GM12892 (cell line): ENCODE results near the gene S100A10.

Source experiments
- DNase-seq: peaks from one replicate; pipeline ENCODE4 v3.0.0; 2011; ENCODE audit not compliant: insufficient read length
- FAIRE-seq: peaks from 2 replicates; lab custom pipeline; 2011; peaks lifted over from hg19 to GRCh38; lab: Jason Lieb, UNC
- POLR2A ChIP-seq: IDR thresholded peaks from 2 replicates; pipeline ENCODE4 v1.6.1; 2011; ENCODE audit warnings: low read depth, low read length, control low read depth
- POLR2AphosphoS5 ChIP-seq: IDR thresholded peaks from 2 replicates; pipeline ENCODE4 v1.6.1; 2011; ENCODE audit warnings: low read depth, low read length, control low read depth
- TAF1 ChIP-seq: IDR thresholded peaks from 2 replicates; pipeline ENCODE4 v1.6.1; 2011; ENCODE audit warnings: low read depth, mild to moderate bottlenecking, control low read depth, low read length, borderline replicate concordance

The S100A10 gene

DNA sequence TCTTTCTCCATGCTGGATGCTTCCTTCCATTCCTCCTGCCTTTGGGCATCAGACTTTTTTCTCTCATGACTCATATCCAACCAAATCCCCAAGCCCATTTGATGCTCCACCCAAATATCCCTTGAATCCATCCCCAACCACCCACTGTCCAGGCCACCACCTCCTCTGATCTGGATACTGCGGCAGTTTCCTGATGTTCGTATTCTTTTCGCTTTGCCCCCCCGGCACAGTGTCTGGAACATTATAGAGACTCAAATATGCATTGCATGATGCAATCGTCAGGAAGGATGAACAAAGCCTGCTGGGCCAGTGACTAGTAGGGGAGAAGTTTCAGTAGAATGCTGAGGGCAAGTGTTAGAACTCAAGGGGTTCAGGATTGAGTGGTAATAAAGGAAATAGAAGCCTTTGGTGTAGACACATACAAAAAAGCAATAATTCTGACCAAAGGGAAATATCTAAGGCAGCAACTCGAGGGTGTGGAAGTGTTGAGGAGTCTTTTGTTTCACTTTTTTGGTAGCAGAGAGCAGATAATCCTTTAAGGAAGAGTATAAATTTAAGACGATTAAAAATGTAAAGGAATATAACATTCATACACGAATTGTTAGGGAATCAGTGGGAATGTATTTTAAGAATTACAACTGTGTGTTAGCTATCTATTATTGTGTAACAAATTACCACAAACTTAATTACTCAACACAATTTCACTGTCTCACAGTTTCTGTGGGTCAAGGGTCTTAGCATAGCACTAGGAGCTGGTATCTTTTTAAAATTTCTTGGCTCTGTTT is 35.7 kb upstream of the S100A10 start:
- no peak for DNase-seq
- TF ChIP-seq POLR2A = no peak
- TF ChIP-seq TAF1 = no peak
- TF ChIP-seq POLR2AphosphoS5 = no peak
- no peak for FAIRE-seq

GRCh38 chr1:152026895-152027294 is 33.2 kb upstream of the S100A10 start:
- TF ChIP-seq POLR2AphosphoS5 (no peak), POLR2A (no peak), TAF1 (no peak)
- DNase-seq (no peak), FAIRE-seq (no peak)

DNA sequence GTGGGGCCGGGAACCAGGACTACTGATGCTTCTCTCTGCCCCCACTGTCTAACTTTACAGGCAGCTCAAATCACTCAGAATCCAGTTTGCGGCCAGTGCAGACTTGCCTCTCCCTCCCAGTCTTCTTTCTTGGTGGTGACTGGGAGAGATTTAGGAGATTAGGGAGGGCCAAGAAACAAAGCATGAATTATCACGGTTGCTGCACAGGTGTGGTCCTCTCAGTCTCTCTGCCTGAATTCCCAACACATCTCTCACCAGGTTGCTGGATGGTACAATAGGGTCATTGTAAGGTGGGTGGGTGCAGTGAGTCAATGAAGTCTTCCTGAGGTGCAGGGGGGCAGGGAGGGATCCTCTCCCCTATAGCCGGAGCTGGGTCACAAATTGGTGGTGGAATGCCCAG is 30.6 kb upstream of the S100A10 start:
- DNase-seq (no peak), FAIRE-seq (no peak)
- TF ChIP-seq POLR2A (no peak), POLR2AphosphoS5 (no peak), TAF1 (no peak)

GRCh38 chr1:152023221-152023620 is 29.6 kb upstream of the S100A10 start:
- FAIRE-seq (no peak), DNase-seq (no peak)
- TF ChIP-seq POLR2A = no peak

GRCh38 chr1:152022474-152022873 is 28.8 kb upstream of the S100A10 start:
- DNase-seq (no peak), FAIRE-seq (no peak)
- no peak for TF ChIP-seq TAF1
- TF ChIP-seq POLR2A = no peak
- no peak for TF ChIP-seq POLR2AphosphoS5

- TF ChIP-seq POLR2A = no peak
- no peak for TF ChIP-seq TAF1
- TF ChIP-seq POLR2AphosphoS5 = no peak
- DNase-seq = no peak
- no peak for FAIRE-seq
Measured at GRCh38 chr1:152021569-152021968, 27.9 kb upstream of the S100A10 start.

DNA sequence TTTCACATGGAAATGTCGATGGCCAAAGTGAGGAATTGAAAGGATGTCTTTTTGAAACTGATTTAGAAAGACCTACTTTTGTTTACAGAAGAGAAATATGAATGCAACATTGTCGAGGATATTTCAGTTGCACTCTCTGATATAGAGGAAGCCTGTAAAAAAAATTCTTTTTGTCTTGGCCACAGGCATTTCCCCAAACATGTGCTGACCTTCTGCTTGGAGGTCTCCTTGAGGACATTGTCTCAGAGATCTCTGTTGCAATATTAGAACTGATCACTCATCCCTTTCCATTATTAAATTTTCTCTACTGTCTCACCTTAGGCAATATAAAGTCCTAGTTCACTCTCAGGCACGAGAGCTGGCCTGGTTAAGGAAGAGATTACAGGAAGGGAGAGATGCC is 27.2 kb upstream of the S100A10 start:
- TF ChIP-seq POLR2A (no peak), TAF1 (no peak), POLR2AphosphoS5 (no peak)
- no peak for FAIRE-seq
- DNase-seq = no peak

DNA sequence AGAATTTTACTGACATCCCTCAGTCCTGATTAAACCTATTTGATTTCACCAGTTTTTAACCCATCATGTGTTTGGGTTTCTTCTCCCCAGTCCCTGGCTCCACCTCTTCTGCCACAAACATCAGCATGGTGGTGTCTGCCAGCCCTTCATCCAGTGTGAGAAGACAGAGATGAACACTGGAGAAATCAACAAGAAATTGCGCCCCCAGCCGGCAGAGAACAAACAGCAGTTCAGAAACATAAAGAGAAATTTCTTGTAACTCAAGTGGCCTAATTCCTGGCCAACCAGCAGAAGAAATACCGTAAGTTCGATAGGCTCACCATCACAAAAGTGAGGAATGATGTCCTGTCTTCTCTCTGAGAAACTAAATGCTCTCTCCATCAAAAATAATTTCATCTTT is 24.9 kb upstream of the S100A10 start:
- no peak for DNase-seq

GRCh38 chr1:152015766-152016165 is 22.1 kb upstream of the S100A10 start:
- DNase-seq (no peak), FAIRE-seq (no peak)
- TF ChIP-seq TAF1 (no peak), POLR2A (no peak), POLR2AphosphoS5 (no peak)

More for the DNA sequence above, 24.9 kb upstream of the S100A10 start:
- no peak for TF ChIP-seq POLR2A
- TF ChIP-seq TAF1 = no peak
- no peak for TF ChIP-seq POLR2AphosphoS5
- no peak for FAIRE-seq

- no peak for FAIRE-seq
- no peak for DNase-seq
- TF ChIP-seq POLR2AphosphoS5 (no peak), TAF1 (no peak), POLR2A (no peak)
Measured at GRCh38 chr1:152014943-152015342, 21.3 kb upstream of the S100A10 start.

DNA sequence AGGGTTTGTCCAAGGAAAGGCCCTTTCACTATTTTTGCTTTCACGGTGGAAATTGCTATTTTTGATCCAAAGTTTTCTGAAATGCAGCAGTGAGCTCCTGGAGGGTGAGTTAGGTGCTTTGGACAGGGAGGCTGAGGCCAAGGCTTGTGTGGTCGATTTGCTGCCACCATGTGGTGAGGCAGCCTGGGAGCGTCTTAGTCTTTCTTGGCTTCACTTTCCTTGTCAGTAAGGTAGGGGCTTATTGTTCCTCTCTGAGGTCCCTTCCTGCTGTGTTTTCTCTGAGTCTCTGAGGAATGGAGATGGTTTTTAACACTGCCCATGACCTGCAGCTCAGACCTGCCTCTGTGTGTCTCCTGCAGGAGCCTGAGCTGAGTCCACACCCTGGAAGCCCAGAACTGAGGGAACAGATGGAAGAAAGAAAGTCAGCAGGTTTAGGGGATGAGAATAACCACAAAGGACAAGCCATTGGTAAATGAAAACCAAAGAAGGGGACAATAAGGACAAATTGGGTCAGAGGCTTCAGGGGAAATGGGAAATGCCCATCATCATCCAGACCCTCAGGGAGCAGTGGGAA is 20.1 kb upstream of the S100A10 start:
- TF ChIP-seq POLR2A (no peak), TAF1 (no peak), POLR2AphosphoS5 (no peak)
- DNase-seq = no peak
- FAIRE-seq = peak; percentile 36

DNA sequence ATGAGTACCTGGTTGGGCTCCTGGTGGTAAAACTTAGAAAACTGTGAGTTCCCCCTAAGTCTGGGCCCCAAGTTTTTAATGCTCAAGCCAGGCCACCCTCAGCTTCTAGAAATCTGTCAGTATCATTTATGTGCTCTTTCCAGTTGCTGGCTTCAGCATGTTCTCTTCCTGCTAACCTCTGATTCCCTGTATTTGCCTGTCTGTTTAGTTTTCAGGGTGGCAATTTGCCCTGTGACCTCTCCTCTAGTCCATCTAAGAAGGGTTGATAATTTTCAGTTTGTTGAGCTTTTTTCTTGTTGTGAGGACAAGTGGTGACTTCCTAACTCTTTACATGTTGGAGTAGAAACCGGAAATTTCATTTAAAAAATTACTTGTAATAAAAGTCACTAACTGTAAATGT is 16.0 kb upstream of the S100A10 start:
- TF ChIP-seq POLR2AphosphoS5 (no peak), TAF1 (no peak), POLR2A (no peak)
- FAIRE-seq (no peak), DNase-seq (no peak)

GRCh38 chr1:152007047-152007446 is 13.4 kb upstream of the S100A10 start:
- DNase-seq (no peak), FAIRE-seq (no peak)
- TF ChIP-seq POLR2A (no peak), POLR2AphosphoS5 (no peak), TAF1 (no peak)
